Amniotic epithelial cell (primary cell): ENCODE results near the gene PRKG1.
A peak's percentile ranks its signal among the peaks of the same experiment; 100 is the strongest.
"Not testable (repeated sequence)": the region's sequence is repeated elsewhere in the genome, so short reads cannot be mapped to it uniquely, and the experiment has no call there.

Source experiments
- DNase-seq: peaks from one replicate; pipeline ENCODE4 v3.0.0-alpha.2; 2010; ENCODE audit warnings: low read depth

Gene PRKG1

GRCh38 chr10:51656503-51656902, 582.2 kb downstream of the PRKG1 start:
- DNase-seq, result no peak

- no peak for DNase-seq
Observed at GRCh38 chr10:51658000-51658399, 583.7 kb downstream of the PRKG1 start.

GRCh38 chr10:51659344-51659743, 585.1 kb downstream of the PRKG1 start:
- DNase-seq, result no peak

- peak; percentile 17 for DNase-seq
Observed at GRCh38 chr10:51663086-51663485, 588.8 kb downstream of the PRKG1 start.

- peak; percentile 34 for DNase-seq
Observed at GRCh38 chr10:51666456-51666855, 592.2 kb downstream of the PRKG1 start.

- DNase-seq, result peak; percentile 58
Observed at GRCh38 chr10:51667678-51668335, 593.5 kb downstream of the PRKG1 start.

GRCh38 chr10:51668336-51668689, 594.0 kb downstream of the PRKG1 start:
- DNase-seq, result no peak

GRCh38 chr10:51669041-51669440, 594.8 kb downstream of the PRKG1 start:
- no peak for DNase-seq

- DNase-seq, result no peak
Observed at GRCh38 chr10:51672039-51672535, 597.8 kb downstream of the PRKG1 start.

- DNase-seq, result peak; percentile 22
Observed at GRCh38 chr10:51675088-51675487, 600.8 kb downstream of the PRKG1 start.

GRCh38 chr10:51679841-51680240, 605.6 kb downstream of the PRKG1 start:
- DNase-seq, result no peak

GRCh38 chr10:51683031-51683691, 608.9 kb downstream of the PRKG1 start:
- peak; percentile 84 for DNase-seq

- peak; percentile 65 for DNase-seq
Observed at GRCh38 chr10:51685768-51686167, 611.5 kb downstream of the PRKG1 start.

- DNase-seq, result peak; percentile 52
Observed at GRCh38 chr10:51687296-51687695, 613.0 kb downstream of the PRKG1 start.

GRCh38 chr10:51688826-51689225, 614.5 kb downstream of the PRKG1 start:
- not testable (repeated sequence) for DNase-seq

- no peak for DNase-seq
Observed at GRCh38 chr10:51689536-51689935, 615.2 kb downstream of the PRKG1 start.

GRCh38 chr10:51691135-51691534, 616.8 kb downstream of the PRKG1 start:
- DNase-seq, result no peak

- DNase-seq, result peak; percentile 71
Observed at GRCh38 chr10:51694086-51694768, 619.9 kb downstream of the PRKG1 start.

- no peak for DNase-seq
Observed at GRCh38 chr10:51696251-51696650, 622.0 kb downstream of the PRKG1 start.

GRCh38 chr10:51698473-51699063, 624.3 kb downstream of the PRKG1 start:
- DNase-seq, result no peak

- DNase-seq, result no peak
Observed at GRCh38 chr10:51699145-51699474, 624.8 kb downstream of the PRKG1 start.

GRCh38 chr10:51699475-51700227, 625.4 kb downstream of the PRKG1 start, which contains the start of gene CSTF2T:
Gene CSTF2T, minus strand, starts transcription at chr10:51699595. Its CDS starts 46 bp downstream, at chr10:51699549.
- peak; percentile 93 for DNase-seq
